Spleen (tissue), 7 donors: ENCODE data around the gene SUPT6H.
"Not testable (repeated sequence)": the region's sequence is repeated elsewhere in the genome, so short reads cannot be mapped to it uniquely, and the experiment has no call there.

Experiments used
- CTCF ChIP-seq, 11 experiments: fragments of 200-600 bp in 7 of 11; fragments of 450-650 bp in 4 of 11; sonication (generic) in 4 of 11; IDR thresholded peaks in 8 of 11; conservative IDR thresholded peaks in 3 of 11; 1 replicate in 7 of 11; 2 replicates in 4 of 11; pipeline versions ENCODE4 v1.4.0 to v1.8.0; 2016 to 2021; ENCODE audit warnings: antibody characterized with exemption in 11 of 11, inconsistent platforms in 4 of 11, mild to moderate bottlenecking in 1 of 11
- POLR2A ChIP-seq, 3 donors: fragments of 450-650 bp; IDR thresholded peaks; one replicate each; pipeline ENCODE4 v1.5.1; 2017; ENCODE audit warnings: antibody characterized with exemption in 3 of 3, mild to moderate bottlenecking in 1 of 3
- donor health status: DM: no; HTN: no; CAD: no; lungs with moderate emphysema.
- donor health status: DM: no; HTN: no; CAD: no.
- donor health status: DM: no; HTN: no; CAD: no.

DNA sequence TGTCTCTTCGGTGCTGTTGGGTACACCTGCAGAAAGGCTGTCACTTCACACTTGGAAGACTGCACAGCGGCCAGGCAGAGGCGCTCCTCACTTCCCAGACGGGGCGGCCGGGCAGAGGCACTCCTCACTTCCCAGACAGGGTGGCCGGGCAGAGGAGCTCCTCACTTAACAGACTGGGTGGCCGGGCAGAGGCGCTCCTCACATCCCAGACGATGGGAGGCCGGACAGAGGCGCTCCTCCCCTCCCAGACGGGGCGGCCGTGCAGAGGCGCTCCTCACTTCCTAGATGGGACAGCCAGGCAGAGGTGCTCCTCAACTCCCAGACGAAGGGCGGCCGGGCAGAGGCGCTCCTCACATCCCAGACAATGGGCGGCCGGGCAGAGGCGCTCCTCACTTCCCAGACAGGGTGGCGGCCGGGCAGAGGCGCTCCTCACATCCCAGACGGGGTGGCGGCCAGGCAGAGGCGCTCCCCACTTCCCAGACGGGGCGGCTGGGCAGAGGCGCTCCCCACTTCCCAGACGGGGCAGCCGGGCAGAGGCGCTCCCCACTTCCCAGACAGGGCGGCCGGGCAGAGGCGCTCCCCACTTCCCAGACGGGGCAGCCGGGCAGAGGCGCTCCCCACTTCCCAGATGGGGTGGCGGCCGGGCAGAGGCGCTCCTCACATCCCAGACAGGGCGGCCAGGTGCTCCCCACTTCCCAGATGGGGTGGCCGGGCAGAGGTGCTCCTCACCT lies 3.1 kb upstream of the SUPT6H start:
- not testable (repeated sequence) for TF ChIP-seq POLR2A (IDR thresholded peaks at IDR 0.05); CTCF (IDR thresholded peaks at IDR 0.05 in 8 of 11, conservative IDR thresholded peaks at IDR 0.05 in 3 of 11)
